ENCODE measurements around the gene LRRC3.

The LRRC3 gene

GRCh38 chr21:44483288-44484237 is 28.3 kb downstream of the LRRC3 start:
- H3K27ac ChIP-seq (ENCODE audit: low read depth, low read length) = no peak overlapping the region
- H3K36me3 ChIP-seq (ENCODE audit: control insufficient read depth, insufficient read depth, low read length) = no peaks in the 10 kb centered on the region; the same call in 1 of the 2 replicates
- H3K4me3 ChIP-seq (ENCODE audit: low read depth, low read length) = no peak overlapping the region
- no peak overlapping the region for H3K9ac ChIP-seq (ENCODE audit: low read length)
- H3K27me3 ChIP-seq (ENCODE audit: control insufficient read depth, insufficient read depth, low read length) = no peaks in the 10 kb centered on the region
- H3K9me3 ChIP-seq (ENCODE audit: control insufficient read depth, insufficient read depth, low read depth, low read length) = peaks cover 7% of the 10 kb centered on the region
- 0 out of 2 replicates have a peak, but pooled peaks cover 2% of the 10 kb centered on the region for H3K4me1 ChIP-seq (ENCODE audit: control insufficient read depth, insufficient read depth, low read length)

- Histone ChIP-seq H3K27ac (ENCODE audit: low read depth, low read length) (no peak overlapping the region), H3K4me3 (ENCODE audit: low read depth, low read length) (no peak overlapping the region), H3K27me3 (ENCODE audit: control insufficient read depth, insufficient read depth, low read length) (no peaks in the 10 kb centered on the region), H3K9me3 (ENCODE audit: control insufficient read depth, insufficient read depth, low read depth, low read length) (peaks cover 14% of the 10 kb centered on the region), H3K4me1 (ENCODE audit: control insufficient read depth, insufficient read depth, low read length) (0 out of 2 replicates have a peak, but pooled peaks cover 2% of the 10 kb centered on the region), H3K9ac (ENCODE audit: low read length) (no peak overlapping the region), H3K36me3 (ENCODE audit: control insufficient read depth, insufficient read depth, low read length) (no peaks in the 10 kb centered on the region; the same call in 1 of the 2 replicates)
These were observed 29.4 kb downstream of the LRRC3 start for GRCh38 chr21:44484498-44485253.

DNA sequence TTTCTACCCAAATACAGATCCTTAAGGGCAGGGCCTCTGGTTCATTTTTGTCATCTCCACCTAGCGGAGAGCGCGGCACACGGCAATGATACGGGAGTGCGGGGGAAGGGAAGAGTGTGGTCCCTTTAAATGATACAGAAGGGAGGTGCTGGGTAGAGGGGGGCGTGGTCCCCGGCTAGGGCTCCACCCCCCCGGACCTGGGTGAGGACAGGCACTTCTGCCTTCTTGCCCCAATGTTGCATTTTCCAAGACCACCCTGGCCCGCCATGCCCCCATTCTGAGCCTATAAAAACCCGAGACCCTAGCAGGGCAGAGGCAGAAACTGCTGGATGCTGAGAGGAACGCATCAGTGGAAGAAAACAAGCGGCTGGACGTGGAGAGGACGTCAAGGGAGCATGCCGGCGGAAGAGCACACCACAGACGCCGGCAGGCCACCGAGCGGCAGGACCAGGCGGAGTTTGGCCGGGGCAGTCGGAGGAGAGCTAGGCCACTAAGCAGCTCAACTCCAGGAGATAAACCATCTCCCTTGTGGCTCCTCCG is 30.0 kb downstream of the LRRC3 start:
- no peaks in the 10 kb centered on the region for H3K27me3 ChIP-seq (ENCODE audit: control insufficient read depth, insufficient read depth, low read length)
- H3K9me3 ChIP-seq (ENCODE audit: control insufficient read depth, insufficient read depth, low read depth, low read length) = peaks cover 19% of the 10 kb centered on the region
- H3K27ac ChIP-seq (ENCODE audit: low read depth, low read length) = peak overlapping the region; percentile 22; the same call in 1 of the 2 replicates
- peaks cover 3% of the 10 kb centered on the region; the same call in 1 of the 2 replicates for H3K36me3 ChIP-seq (ENCODE audit: control insufficient read depth, insufficient read depth, low read length)
- H3K9ac ChIP-seq (ENCODE audit: low read length) = peak overlapping the region; percentile 73
- H3K4me3 ChIP-seq (ENCODE audit: low read depth, low read length) = peak overlapping the region; percentile 63
- 0 out of 2 replicates have a peak, but pooled peaks cover 2% of the 10 kb centered on the region for H3K4me1 ChIP-seq (ENCODE audit: control insufficient read depth, insufficient read depth, low read length)

DNA sequence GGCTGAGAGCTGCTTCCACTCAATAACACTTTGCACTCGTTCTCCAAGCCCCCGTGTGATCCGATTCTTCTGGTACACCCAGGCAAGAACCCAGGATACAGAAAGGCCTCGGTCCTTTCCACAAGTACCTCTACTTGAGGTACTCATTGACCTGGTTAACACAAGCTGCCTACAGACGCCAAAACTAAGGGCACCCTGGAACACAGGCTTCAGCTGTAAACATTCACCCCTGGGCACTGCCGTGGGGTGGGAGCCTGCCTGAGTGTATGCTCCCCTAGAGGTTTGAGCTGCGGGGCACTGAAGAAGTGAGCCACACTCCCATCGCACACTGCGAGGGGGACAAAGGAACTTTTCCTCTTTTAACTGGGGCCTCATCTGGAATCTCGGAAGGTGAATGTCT is 30.5 kb downstream of the LRRC3 start:
- Histone ChIP-seq H3K4me1 (ENCODE audit: control insufficient read depth, insufficient read depth, low read length) (0 out of 2 replicates have a peak, but pooled peaks cover 2% of the 10 kb centered on the region), H3K27ac (ENCODE audit: low read depth, low read length) (peak overlapping the region; percentile 22; the same call in 1 of the 2 replicates), H3K36me3 (ENCODE audit: control insufficient read depth, insufficient read depth, low read length) (peaks cover 7% of the 10 kb centered on the region), H3K27me3 (ENCODE audit: control insufficient read depth, insufficient read depth, low read length) (no peaks in the 10 kb centered on the region), H3K9me3 (ENCODE audit: control insufficient read depth, insufficient read depth, low read depth, low read length) (peaks cover 24% of the 10 kb centered on the region), H3K4me3 (ENCODE audit: low read depth, low read length) (peak overlapping the region; percentile 63), H3K9ac (ENCODE audit: low read length) (peak overlapping the region; percentile 73)

DNA sequence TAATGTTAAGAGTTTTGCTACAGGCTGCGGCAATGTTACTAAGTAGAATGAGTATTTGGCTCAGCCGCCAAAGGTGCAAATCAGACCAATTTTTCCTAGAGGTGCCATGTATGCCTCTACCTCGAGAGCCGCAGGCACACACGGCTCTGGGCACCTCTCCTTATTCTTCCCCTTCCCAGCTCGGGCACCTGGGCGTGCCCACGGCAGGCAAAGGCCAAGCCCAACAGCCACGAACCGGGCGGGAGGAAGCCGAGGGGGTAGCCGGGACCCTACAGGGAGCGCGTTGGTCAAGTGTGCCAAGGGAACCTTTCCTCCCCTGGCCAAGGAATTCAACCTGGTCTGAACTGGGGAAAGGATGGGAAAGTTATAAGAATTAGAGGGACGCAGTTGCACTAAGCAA is 31.0 kb downstream of the LRRC3 start:
- Histone ChIP-seq H3K9ac (ENCODE audit: low read length) (peak overlapping the region; percentile 73), H3K27ac (ENCODE audit: low read depth, low read length) (no peak overlapping the region), H3K36me3 (ENCODE audit: control insufficient read depth, insufficient read depth, low read length) (peaks cover 10% of the 10 kb centered on the region), H3K4me1 (ENCODE audit: control insufficient read depth, insufficient read depth, low read length) (0 out of 2 replicates have a peak, but pooled peaks cover 2% of the 10 kb centered on the region), H3K4me3 (ENCODE audit: low read depth, low read length) (peak overlapping the region; percentile 63), H3K27me3 (ENCODE audit: control insufficient read depth, insufficient read depth, low read length) (no peaks in the 10 kb centered on the region), H3K9me3 (ENCODE audit: control insufficient read depth, insufficient read depth, low read depth, low read length) (peaks cover 28% of the 10 kb centered on the region)

- Histone ChIP-seq H3K4me3 (ENCODE audit: low read depth, low read length) (no peak overlapping the region), H3K27me3 (ENCODE audit: control insufficient read depth, insufficient read depth, low read length) (no peaks in the 10 kb centered on the region), H3K27ac (ENCODE audit: low read depth, low read length) (no peak overlapping the region), H3K9me3 (ENCODE audit: control insufficient read depth, insufficient read depth, low read depth, low read length) (peaks cover 42% of the 10 kb centered on the region), H3K9ac (ENCODE audit: low read length) (no peak overlapping the region), H3K4me1 (ENCODE audit: control insufficient read depth, insufficient read depth, low read length) (0 out of 2 replicates have a peak, but pooled peaks cover 2% of the 10 kb centered on the region), H3K36me3 (ENCODE audit: control insufficient read depth, insufficient read depth, low read length) (peaks cover 19% of the 10 kb centered on the region)
These were observed 32.5 kb downstream of the LRRC3 start for GRCh38 chr21:44487831-44488230.

DNA sequence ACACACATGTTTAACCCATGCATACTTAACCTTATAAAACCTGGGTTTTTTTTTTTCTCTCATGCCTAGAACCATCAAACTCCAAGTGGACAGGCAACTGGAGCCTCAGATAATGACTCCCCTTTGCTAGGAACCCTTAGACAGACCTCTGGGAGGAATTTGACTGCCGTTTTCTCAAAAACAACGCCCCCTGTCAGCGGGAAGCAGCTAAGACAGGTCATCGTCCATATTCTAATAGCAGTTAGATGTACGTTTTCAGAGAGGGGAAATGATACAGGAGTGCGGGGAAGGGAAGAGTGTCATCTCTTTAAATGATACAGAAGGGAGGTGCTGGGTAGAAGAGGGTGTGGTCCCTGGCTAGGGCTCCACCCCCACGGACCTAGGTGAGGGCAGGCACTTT is 34.7 kb downstream of the LRRC3 start:
- H3K9ac ChIP-seq (ENCODE audit: low read length) = no peak overlapping the region
- H3K4me1 ChIP-seq (ENCODE audit: control insufficient read depth, insufficient read depth, low read length) = 0 out of 2 replicates have a peak, but pooled peaks cover under 1% of the 10 kb centered on the region
- peaks cover 60% of the 10 kb centered on the region for H3K9me3 ChIP-seq (ENCODE audit: control insufficient read depth, insufficient read depth, low read depth, low read length)
- peaks cover 25% of the 10 kb centered on the region for H3K36me3 ChIP-seq (ENCODE audit: control insufficient read depth, insufficient read depth, low read length)
- no peaks in the 10 kb centered on the region for H3K27me3 ChIP-seq (ENCODE audit: control insufficient read depth, insufficient read depth, low read length)
- H3K27ac ChIP-seq (ENCODE audit: low read depth, low read length) = no peak overlapping the region
- H3K4me3 ChIP-seq (ENCODE audit: low read depth, low read length) = no peak overlapping the region

GRCh38 chr21:44490405-44490804 is 35.1 kb downstream of the LRRC3 start:
- H3K27ac ChIP-seq (ENCODE audit: low read depth, low read length) = no peak overlapping the region
- H3K27me3 ChIP-seq (ENCODE audit: control insufficient read depth, insufficient read depth, low read length) = no peaks in the 10 kb centered on the region
- peaks cover 60% of the 10 kb centered on the region for H3K9me3 ChIP-seq (ENCODE audit: control insufficient read depth, insufficient read depth, low read depth, low read length)
- peaks cover 25% of the 10 kb centered on the region for H3K36me3 ChIP-seq (ENCODE audit: control insufficient read depth, insufficient read depth, low read length)
- H3K4me1 ChIP-seq (ENCODE audit: control insufficient read depth, insufficient read depth, low read length) = no peaks in the 10 kb centered on the region
- no peak overlapping the region for H3K4me3 ChIP-seq (ENCODE audit: low read depth, low read length)
- H3K9ac ChIP-seq (ENCODE audit: low read length) = no peak overlapping the region

DNA sequence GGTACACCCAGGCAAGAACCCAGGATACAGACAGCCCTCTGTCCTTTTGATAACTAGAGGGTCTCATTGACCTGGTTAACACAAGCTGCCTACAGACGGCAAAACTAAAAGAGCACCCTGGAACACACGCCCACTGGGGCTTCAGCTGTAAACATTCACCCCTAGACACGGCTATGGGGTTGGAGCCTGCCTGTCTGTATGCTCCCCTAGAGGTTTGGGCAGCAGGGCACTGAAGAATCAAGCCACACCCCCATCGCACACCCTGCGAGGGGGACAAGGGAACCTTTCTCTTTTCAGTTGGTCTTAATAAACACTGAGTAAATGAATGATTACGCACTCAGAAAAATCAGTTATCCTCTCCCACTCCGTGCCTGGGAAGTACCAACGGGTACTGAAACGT is 35.5 kb downstream of the LRRC3 start:
- Histone ChIP-seq H3K27ac (ENCODE audit: low read depth, low read length) (no peak overlapping the region), H3K4me1 (ENCODE audit: control insufficient read depth, insufficient read depth, low read length) (no peaks in the 10 kb centered on the region), H3K9ac (ENCODE audit: low read length) (no peak overlapping the region), H3K9me3 (ENCODE audit: control insufficient read depth, insufficient read depth, low read depth, low read length) (peaks cover 60% of the 10 kb centered on the region), H3K4me3 (ENCODE audit: low read depth, low read length) (no peak overlapping the region), H3K36me3 (ENCODE audit: control insufficient read depth, insufficient read depth, low read length) (peaks cover 25% of the 10 kb centered on the region), H3K27me3 (ENCODE audit: control insufficient read depth, insufficient read depth, low read length) (no peaks in the 10 kb centered on the region)

DNA sequence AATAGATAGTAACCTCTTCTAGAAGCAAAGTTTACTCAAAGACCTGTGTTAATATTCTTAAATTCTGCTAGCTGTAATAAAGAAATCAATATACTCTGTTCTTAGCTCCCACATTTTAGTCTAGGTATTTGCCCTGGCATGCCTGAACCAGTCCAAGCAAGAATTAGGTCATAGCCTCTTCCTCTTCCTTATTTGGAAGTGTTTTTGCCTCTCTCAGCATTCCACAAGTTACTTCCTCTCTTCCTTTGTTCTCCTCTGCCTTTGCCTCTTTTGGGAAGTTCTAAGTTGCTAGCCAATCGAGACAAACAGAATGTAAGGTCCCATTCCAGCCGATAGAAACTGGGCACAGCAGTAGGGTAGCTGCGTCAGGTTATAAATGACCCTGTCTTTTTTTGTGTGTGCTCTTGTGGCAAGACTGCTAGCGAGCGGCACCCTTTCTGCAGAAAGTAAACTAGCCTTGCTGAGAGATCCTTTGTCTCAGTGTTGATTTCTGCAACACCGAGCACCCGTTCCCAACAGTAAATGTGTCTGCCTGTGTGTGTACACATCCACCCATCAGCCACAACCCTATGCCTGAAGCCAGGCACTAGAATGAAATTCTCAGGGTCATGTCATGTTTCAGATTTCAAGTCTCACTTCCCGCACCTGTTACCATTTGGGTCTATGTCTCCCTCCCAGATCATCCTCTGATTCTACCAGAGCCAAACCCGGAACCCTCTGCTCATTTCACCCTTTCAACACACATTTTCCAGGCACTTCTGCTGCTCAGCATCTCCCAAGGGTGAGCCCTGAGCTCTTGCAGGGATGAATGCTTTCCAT is 37.5 kb downstream of the LRRC3 start:
- Histone ChIP-seq H3K4me1 (ENCODE audit: control insufficient read depth, insufficient read depth, low read length) (peaks cover 15% of the 10 kb centered on the region; the same call in 1 of the 2 replicates), H3K36me3 (ENCODE audit: control insufficient read depth, insufficient read depth, low read length) (peaks cover 25% of the 10 kb centered on the region), H3K27ac (ENCODE audit: low read depth, low read length) (no peak overlapping the region), H3K4me3 (ENCODE audit: low read depth, low read length) (no peak overlapping the region), H3K9ac (ENCODE audit: low read length) (no peak overlapping the region), H3K9me3 (ENCODE audit: control insufficient read depth, insufficient read depth, low read depth, low read length) (peaks cover 60% of the 10 kb centered on the region), H3K27me3 (ENCODE audit: control insufficient read depth, insufficient read depth, low read length) (no peaks in the 10 kb centered on the region)
